ENCODE measurements around the gene RNASE8. TPM values are rescaled to one million over a fixed set of nuclear protein-coding genes. Genes with fewer than 3 reads are reported as not detected.

RNASE8 gene
- total and polyA plus RNA-seq, 2 of the 8 experiments (the other 6 are each of a cell fraction or from before 2014, with no cell fraction given) = not detected

- TF ChIP-seq CTCF (IDR thresholded peaks at IDR 0.05; ENCODE audit: control extremely low read depth in 1 of 3, insufficient read depth in 1 of 3, low read depth in 1 of 3, low read length in 3 of 3) (no peak), BRCA1 (IDR thresholded peaks at IDR 0.05; ENCODE audit: low read depth, low read length) (no peak)
Observed at GRCh38 chr14:21049271-21049673, 8.3 kb upstream of the RNASE8 start (continued).
